Karpas-422 (cell line): ENCODE results near the gene LENG8. TPM values are rescaled to one million over a fixed set of nuclear protein-coding genes. Genes with fewer than 3 reads are reported as not detected.

Source experiments
- DNase-seq: peaks from one replicate; pipeline ENCODE4 v3.0.0-alpha.2; 2015
- H2AFZ ChIP-seq: fragments of 200-600 bp; sonication (generic); 2 replicates; pipeline ENCODE4 v1.6.1; 2014; ENCODE audit warnings: antibody characterized with exemption, low read length, mixed read lengths
- H3K27ac ChIP-seq: fragments of 200-600 bp; sonication (generic); 2 replicates; pipeline ENCODE4 v1.5.1; 2014; ENCODE audit warnings: mild to moderate bottlenecking, low read length, moderate library complexity
- H3K27me3 ChIP-seq: fragments of 200-600 bp; sonication (generic); 2 replicates; pipeline ENCODE4 v1.6.1; 2014; ENCODE audit warnings: low read length, mixed read lengths
- H3K36me3 ChIP-seq: fragments of 200-600 bp; sonication (generic); 2 replicates; pipeline ENCODE4 v1.6.1; 2014; ENCODE audit warnings: low read length, mixed read lengths; ENCODE audit not compliant: insufficient read depth
- H3K4me1 ChIP-seq: fragments of 200-600 bp; sonication (generic); 2 replicates; pipeline ENCODE4 v1.6.1; 2014; ENCODE audit warnings: mild to moderate bottlenecking, low read length, mixed read lengths
- H3K4me2 ChIP-seq: fragments of 200-600 bp; sonication (generic); 2 replicates; pipeline ENCODE4 v1.6.1; 2014; ENCODE audit warnings: low read length, low read depth, mild to moderate bottlenecking; ENCODE audit not compliant: poor library complexity, severe bottlenecking
- H3K4me3 ChIP-seq: fragments of 200-600 bp; sonication (generic); 2 replicates; pipeline ENCODE4 v1.5.1; 2014; ENCODE audit warnings: mild to moderate bottlenecking, antibody characterized with exemption, low read length, mixed read lengths
- H3K79me2 ChIP-seq: fragments of 200-600 bp; sonication (generic); 2 replicates; pipeline ENCODE4 v1.6.1; 2014; ENCODE audit warnings: mild to moderate bottlenecking, low read length, mixed read lengths
- H3K9ac ChIP-seq: fragments of 200-600 bp; sonication (generic); 2 replicates; pipeline ENCODE4 v1.6.0; 2014; ENCODE audit warnings: low read length
- H3K9me2 ChIP-seq: fragments of 200-600 bp; sonication (generic), shearing (Covaris generic); replicated peaks from 2 replicates; pipeline ENCODE4 v1.6.0; 2014; ENCODE audit warnings: mild to moderate bottlenecking, low read length, moderate library complexity; ENCODE audit not compliant: insufficient read depth
- H3K9me3 ChIP-seq: fragments of 300-700, 200-600 bp; sonication (generic); 2 replicates; pipeline ENCODE4 v1.6.1; 2014; ENCODE audit warnings: low read length, mixed read lengths
- H4K20me1 ChIP-seq: fragments of 200-600 bp; sonication (generic); 2 replicates; pipeline ENCODE4 v1.6.1; 2014; ENCODE audit warnings: mild to moderate bottlenecking, antibody characterized with exemption, low read length, low read depth; ENCODE audit not compliant: insufficient read depth
- total RNA-seq: library from RNA; depleted of rRNA; stranded (reverse); fragments of >200 nt; shearing (Covaris generic); gene quantifications from 2 replicates; pipeline ENCODE4 v1.2.3, GENCODE V29; 2014; ENCODE audit warnings: low replicate concordance

The LENG8 gene
- total RNA-seq, 1 experiment from 2014 or later = 88.3 TPM

DNA sequence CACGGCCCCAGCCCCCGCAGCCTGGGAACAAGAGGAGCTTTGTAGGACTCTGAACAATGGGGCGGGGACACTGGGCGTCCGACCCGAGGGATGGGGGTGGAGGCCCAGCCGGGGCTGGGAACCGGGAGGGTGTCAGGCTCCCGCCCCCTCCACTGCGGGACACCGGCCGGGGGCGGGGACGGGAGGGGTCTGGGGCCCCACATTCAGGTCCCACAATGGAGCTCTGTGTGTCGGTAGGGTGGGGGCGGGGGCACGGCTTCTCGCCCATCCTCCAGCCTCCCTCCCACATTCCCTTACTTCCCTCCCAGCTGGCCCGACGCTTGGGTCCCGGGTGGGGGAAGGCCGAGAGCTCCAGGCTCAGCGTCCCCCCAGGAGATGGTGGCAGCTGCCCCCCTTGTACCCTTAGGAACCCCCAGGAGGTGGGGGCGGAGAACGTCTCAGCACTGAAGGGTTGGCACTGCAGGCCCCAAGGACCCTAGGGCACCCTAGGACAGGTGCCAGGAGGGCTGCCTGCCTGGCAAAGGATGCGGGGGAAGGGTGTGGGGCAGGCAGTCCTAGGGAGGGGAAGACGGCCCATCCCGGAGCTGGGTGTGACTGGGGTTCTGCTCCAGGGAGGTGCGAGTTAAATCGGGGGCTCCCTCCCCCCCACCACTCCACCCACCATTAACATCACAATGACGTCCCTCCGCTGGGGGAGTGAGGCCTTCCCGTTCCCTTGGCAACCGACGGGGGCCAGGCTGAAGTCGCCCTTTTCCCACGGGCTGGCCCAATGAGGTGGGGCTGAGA is 28.4 kb upstream of the LENG8 start:
- H3K4me3 ChIP-seq = no peak overlapping the region
- no peaks in the 10 kb centered on the region for H3K79me2 ChIP-seq
- H3K27me3 ChIP-seq = no peaks in the 10 kb centered on the region
- no peaks in the 10 kb centered on the region for H4K20me1 ChIP-seq
- no peaks in the 10 kb centered on the region for H3K9me2 ChIP-seq
- H3K4me2 ChIP-seq = no peak overlapping the region
- no peak overlapping the region for H3K27ac ChIP-seq
- no peak overlapping the region for H3K9ac ChIP-seq
- no peak for DNase-seq
- no peaks in the 10 kb centered on the region for H3K4me1 ChIP-seq
- H3K9me3 ChIP-seq = no peaks in the 10 kb centered on the region
- no peaks in the 10 kb centered on the region for H3K36me3 ChIP-seq
- no peak overlapping the region for H2AFZ ChIP-seq

DNA sequence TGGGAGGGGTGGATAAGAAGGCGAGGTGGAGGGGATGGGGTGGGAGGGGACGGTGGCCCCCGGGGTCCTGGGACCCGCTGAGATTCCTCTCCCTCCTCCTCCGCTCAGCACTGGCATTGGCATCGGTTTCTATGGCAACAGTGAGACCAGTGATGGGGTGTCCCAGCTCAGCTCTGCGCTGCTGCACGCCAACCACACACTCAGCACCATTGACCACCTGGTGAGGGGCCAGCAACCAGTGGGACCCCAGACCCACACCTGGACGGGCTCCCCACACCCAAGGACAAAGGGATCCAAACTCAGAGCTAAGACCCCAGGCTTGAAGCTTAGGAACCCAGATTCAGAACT is 27.9 kb upstream of the LENG8 start:
- no peaks in the 10 kb centered on the region for H3K27me3 ChIP-seq
- no peaks in the 10 kb centered on the region for H3K4me1 ChIP-seq
- H3K9ac ChIP-seq = no peak overlapping the region
- H3K4me3 ChIP-seq = no peak overlapping the region
- no peaks in the 10 kb centered on the region for H3K79me2 ChIP-seq
- H2AFZ ChIP-seq = no peak overlapping the region
- H3K36me3 ChIP-seq = no peaks in the 10 kb centered on the region
- no peak overlapping the region for H3K27ac ChIP-seq
- no peak overlapping the region for H3K4me2 ChIP-seq
- H4K20me1 ChIP-seq = no peaks in the 10 kb centered on the region
- H3K9me3 ChIP-seq = no peaks in the 10 kb centered on the region
- DNase-seq = no peak
- no peaks in the 10 kb centered on the region for H3K9me2 ChIP-seq

DNA sequence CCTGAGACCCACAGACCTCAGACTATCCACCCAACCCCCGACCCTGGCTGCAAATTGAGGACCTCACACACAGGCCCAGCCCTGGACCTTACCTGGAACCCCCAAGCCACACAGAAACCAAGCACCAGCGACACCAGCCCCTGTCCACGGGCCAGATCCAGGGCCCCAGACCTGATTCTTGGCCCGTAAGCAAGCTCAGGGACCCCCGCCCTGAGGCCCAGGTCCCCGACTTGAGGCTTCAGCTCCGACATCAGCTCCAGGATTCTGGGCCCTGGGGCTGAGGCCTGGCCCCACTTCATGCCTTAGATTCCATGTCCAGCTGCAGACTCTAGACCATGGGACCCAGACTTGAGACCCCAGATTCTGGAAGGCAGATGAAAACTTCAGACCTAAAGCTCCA is 27.5 kb upstream of the LENG8 start:
- Histone ChIP-seq H3K9me3 (no peaks in the 10 kb centered on the region), H3K4me1 (no peaks in the 10 kb centered on the region), H3K79me2 (no peaks in the 10 kb centered on the region), H3K27me3 (no peaks in the 10 kb centered on the region), H3K9ac (no peak overlapping the region), H3K4me2 (no peak overlapping the region), H2AFZ (no peak overlapping the region), H3K9me2 (no peaks in the 10 kb centered on the region), H3K36me3 (no peaks in the 10 kb centered on the region), H4K20me1 (no peaks in the 10 kb centered on the region; the same call in 1 of the 2 replicates), H3K27ac (no peak overlapping the region), H3K4me3 (no peak overlapping the region)
- no peak for DNase-seq

DNA sequence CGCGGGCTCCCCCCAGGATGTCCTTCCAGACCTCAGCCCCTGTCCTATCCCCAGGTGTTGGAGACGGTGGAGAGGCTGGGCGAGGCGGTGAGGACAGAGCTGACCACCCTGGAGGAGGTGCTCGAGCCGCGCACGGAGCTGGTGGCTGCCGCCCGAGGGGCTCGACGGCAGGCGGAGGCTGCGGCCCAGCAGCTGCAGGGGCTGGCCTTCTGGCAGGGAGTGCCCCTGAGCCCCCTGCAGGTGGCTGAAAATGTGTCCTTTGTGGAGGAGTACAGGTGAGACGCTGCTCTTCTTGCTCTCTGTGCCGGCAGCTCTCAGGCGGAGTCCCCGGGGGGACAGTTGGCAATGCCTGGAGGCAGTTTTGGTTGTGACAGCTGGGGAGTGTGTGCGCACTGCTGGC is 26.9 kb upstream of the LENG8 start:
- Histone ChIP-seq H3K36me3 (no peaks in the 10 kb centered on the region), H3K9me3 (no peaks in the 10 kb centered on the region), H3K79me2 (no peaks in the 10 kb centered on the region), H4K20me1 (no peaks in the 10 kb centered on the region; the same call in 1 of the 2 replicates), H3K4me2 (no peak overlapping the region), H2AFZ (no peak overlapping the region), H3K9me2 (no peaks in the 10 kb centered on the region), H3K4me1 (no peaks in the 10 kb centered on the region), H3K27me3 (no peaks in the 10 kb centered on the region), H3K27ac (no peak overlapping the region), H3K9ac (no peak overlapping the region), H3K4me3 (no peak overlapping the region)
- no peak for DNase-seq

DNA sequence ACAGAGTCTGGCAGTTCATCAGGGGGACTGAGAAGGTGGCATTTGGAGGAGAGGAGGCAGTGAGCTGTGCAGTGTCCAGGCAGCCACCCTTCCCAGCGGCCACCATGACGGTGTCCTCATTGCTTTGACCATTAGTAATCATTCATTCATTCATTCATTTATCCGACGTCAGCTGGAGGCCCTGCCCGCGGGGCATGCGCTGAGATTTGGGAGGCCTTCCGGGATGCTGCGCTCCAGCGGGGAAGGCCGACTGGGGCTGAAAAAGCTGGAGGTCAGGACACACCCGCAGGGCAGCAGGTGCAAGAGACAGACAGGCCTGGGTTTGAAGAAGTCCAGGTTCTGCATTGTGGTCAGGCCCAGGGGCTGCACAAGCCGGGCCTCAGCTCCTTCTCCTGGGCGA is 24.8 kb upstream of the LENG8 start:
- no peaks in the 10 kb centered on the region for H3K9me2 ChIP-seq
- no peak overlapping the region for H3K4me3 ChIP-seq
- no peak overlapping the region for H3K4me2 ChIP-seq
- H3K9me3 ChIP-seq = no peaks in the 10 kb centered on the region
- no peak overlapping the region for H2AFZ ChIP-seq
- no peaks in the 10 kb centered on the region; the same call in 1 of the 2 replicates for H4K20me1 ChIP-seq
- no peaks in the 10 kb centered on the region for H3K27me3 ChIP-seq
- no peak overlapping the region for H3K9ac ChIP-seq
- no peaks in the 10 kb centered on the region for H3K79me2 ChIP-seq
- H3K27ac ChIP-seq = no peak overlapping the region
- H3K4me1 ChIP-seq = no peaks in the 10 kb centered on the region
- DNase-seq = no peak
- H3K36me3 ChIP-seq = no peaks in the 10 kb centered on the region

DNA sequence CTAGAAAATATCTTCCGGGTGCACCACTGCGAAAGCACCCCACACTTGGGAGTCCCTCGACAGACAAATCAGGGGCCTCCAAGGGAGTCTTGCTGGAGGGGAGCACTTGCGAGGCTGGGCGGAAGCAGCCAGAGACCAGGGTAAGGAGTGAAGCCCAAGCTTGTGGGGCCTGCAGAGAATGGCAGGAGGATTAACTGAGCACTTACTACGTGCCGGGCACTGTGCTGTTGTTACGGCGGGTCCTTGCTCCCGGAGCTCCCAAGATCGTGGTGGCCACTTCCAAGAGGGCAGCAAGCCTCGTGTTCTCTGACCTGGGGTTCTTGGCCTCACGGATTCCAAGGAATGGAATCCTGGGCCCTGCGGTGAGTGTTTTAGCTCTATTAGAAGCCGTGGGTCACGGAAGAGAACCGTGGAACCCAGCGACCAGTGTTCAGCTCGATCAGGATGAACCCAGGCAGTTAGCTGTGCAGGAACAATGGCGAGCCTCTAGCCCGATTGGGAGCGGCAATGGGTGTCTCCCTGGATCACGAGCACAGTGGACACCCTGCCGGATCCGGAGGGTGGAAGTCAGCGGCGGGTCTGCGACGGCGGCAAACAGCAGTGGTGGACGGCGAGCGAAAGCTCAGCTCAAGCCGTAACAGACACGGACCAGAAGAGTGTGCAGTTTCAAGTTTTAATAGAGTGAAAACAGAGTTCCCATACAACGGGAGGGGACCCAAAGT is 24.2 kb upstream of the LENG8 start:
- Histone ChIP-seq H3K4me1 (no peaks in the 10 kb centered on the region), H3K27me3 (no peaks in the 10 kb centered on the region), H3K4me3 (no peak overlapping the region), H3K36me3 (no peaks in the 10 kb centered on the region), H3K9me2 (no peaks in the 10 kb centered on the region), H3K9ac (no peak overlapping the region), H4K20me1 (no peaks in the 10 kb centered on the region; the same call in 1 of the 2 replicates), H3K4me2 (no peak overlapping the region), H3K27ac (no peak overlapping the region), H3K9me3 (no peaks in the 10 kb centered on the region), H3K79me2 (no peaks in the 10 kb centered on the region), H2AFZ (no peak overlapping the region)
- no peak for DNase-seq

DNA sequence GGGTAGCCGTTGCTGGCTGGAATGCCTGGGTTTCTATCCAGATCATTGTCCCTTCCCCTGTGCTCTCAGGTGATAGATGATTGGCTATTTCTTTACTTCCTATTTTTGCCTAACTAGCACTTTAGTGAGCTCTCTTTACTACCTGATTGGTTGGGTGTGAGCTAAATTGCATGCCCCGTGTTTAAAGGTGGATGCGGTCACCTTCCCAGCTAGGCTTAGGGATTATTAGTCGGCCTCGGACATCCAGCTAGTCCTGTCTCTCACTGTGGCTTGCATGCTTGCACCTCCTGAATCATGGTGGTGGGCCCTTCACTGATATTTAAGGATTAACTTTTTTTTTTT is 23.6 kb upstream of the LENG8 start:
- Histone ChIP-seq H3K4me1 (no peaks in the 10 kb centered on the region), H2AFZ (no peak overlapping the region), H3K27ac (no peak overlapping the region), H3K27me3 (no peaks in the 10 kb centered on the region), H4K20me1 (no peaks in the 10 kb centered on the region; the same call in 1 of the 2 replicates), H3K4me2 (no peak overlapping the region), H3K9me3 (no peaks in the 10 kb centered on the region), H3K9me2 (no peaks in the 10 kb centered on the region), H3K9ac (no peak overlapping the region), H3K79me2 (no peaks in the 10 kb centered on the region), H3K4me3 (no peak overlapping the region), H3K36me3 (no peaks in the 10 kb centered on the region)
- DNase-seq = no peak

DNA sequence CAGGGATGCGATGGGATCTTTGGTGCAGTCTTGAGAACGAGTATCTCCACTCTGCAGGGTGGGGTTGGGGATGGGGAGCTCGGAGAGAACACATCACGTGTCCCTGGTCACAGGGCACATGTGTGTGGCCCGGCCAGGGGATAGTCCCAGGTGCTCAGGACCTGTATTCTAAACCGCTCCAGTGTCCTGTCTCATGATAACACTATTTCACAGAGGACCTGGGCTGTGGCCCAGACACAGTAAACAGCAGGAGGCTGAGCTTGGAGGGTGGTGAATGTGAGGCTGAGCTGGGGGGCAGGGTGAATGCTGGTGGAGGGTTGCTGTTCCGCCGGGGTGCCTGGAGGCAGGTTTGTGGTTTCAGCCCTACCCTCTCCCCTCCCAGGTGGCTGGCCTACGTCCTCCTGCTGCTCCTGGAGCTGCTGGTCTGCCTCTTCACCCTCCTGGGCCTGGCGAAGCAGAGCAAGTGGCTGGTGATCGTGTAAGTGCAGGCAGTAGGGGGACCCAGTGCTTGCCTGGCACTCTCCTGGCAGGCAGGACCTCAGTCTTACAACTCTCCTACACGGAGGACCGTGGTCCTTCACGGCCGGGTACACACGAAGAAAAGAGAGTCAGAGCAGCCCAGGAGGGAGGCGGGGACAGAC is 22.6 kb upstream of the LENG8 start:
- H2AFZ ChIP-seq = no peak overlapping the region
- no peaks in the 10 kb centered on the region for H3K4me1 ChIP-seq
- no peak overlapping the region for H3K4me3 ChIP-seq
- H3K36me3 ChIP-seq = no peaks in the 10 kb centered on the region
- no peak overlapping the region for H3K9ac ChIP-seq
- H3K79me2 ChIP-seq = no peaks in the 10 kb centered on the region
- H3K4me2 ChIP-seq = no peak overlapping the region
- no peaks in the 10 kb centered on the region for H3K9me2 ChIP-seq
- no peaks in the 10 kb centered on the region for H3K9me3 ChIP-seq
- no peaks in the 10 kb centered on the region for H3K27me3 ChIP-seq
- no peak overlapping the region for H3K27ac ChIP-seq
- H4K20me1 ChIP-seq = peaks cover 2% of the 10 kb centered on the region; the same call in 1 of the 2 replicates
- peak; percentile 39 for DNase-seq
